Uterus (tissue), 2 donors: ENCODE data around the gene BTBD16.

Experiments
- POLR2A ChIP-seq, 2 donors: fragments of 450-650 bp; IDR thresholded peaks; one replicate each; pipeline ENCODE4 v1.6.1; 2016; ENCODE audit warnings: antibody characterized with exemption in 2 of 2, mild to moderate bottlenecking in 1 of 2, moderate library complexity in 1 of 2
- TF ChIP-seq, protein P1 (sequence below), 4 experiments: fragments of 200-600 bp in 2 of 4; fragments of 450-650 bp in 2 of 4; sonication (generic) in 2 of 4; IDR thresholded peaks; one replicate each; pipeline ENCODE4 v1.5.1; 2016 to 2019; ENCODE audit warnings: antibody characterized with exemption in 4 of 4, mild to moderate bottlenecking in 2 of 4, moderate library complexity in 1 of 4

DNA sequence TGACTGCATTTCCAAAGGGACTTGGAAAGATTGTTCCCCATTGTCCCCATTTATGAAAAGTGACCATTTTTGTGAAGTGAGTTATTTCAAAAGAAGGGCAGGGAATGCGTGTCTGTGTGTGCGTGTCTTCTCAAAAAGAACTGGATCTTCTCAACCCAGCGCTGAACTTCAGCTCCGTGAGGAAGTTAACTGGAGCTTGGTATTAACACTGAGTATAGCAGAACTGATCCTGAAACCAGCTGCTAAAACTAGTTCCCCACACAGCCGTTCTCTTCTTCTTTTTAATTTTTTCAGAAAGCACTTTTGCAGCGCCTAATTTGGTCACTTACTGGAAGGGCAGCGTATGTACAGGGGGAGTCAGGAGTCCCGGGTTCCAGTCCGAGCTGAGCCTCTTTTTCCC, 57.6 kb downstream of the BTBD16 start:
- TF ChIP-seq, protein P1, sequence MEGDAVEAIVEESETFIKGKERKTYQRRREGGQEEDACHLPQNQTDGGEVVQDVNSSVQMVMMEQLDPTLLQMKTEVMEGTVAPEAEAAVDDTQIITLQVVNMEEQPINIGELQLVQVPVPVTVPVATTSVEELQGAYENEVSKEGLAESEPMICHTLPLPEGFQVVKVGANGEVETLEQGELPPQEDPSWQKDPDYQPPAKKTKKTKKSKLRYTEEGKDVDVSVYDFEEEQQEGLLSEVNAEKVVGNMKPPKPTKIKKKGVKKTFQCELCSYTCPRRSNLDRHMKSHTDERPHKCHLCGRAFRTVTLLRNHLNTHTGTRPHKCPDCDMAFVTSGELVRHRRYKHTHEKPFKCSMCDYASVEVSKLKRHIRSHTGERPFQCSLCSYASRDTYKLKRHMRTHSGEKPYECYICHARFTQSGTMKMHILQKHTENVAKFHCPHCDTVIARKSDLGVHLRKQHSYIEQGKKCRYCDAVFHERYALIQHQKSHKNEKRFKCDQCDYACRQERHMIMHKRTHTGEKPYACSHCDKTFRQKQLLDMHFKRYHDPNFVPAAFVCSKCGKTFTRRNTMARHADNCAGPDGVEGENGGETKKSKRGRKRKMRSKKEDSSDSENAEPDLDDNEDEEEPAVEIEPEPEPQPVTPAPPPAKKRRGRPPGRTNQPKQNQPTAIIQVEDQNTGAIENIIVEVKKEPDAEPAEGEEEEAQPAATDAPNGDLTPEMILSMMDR (IDR thresholded peaks at IDR 0.05) = no peak
- TF ChIP-seq POLR2A (IDR thresholded peaks at IDR 0.05) = no peak
